ENCODE results near the gene PIK3R6. TPM values are rescaled to one million over a fixed set of nuclear protein-coding genes. Genes with fewer than 3 reads are reported as not detected.

The PIK3R6 gene
- total RNA-seq, 4 donors from 2014 or later, result 1.5 to 2.2 (median 2.0) TPM

GRCh38 chr17:8889458-8890210, 22.2 kb upstream of the PIK3R6 start:
- no peak for ATAC-seq
- H3K4me3 ChIP-seq, result no peak overlapping the region
- WGBS, 2 donors (ENCODE audit: low coverage in 1 of 2), result 100% methylated on average over 1 to 2 of the region's 14 CpGs

GRCh38 chr17:8888704-8889302, 21.3 kb upstream of the PIK3R6 start:
- no peaks in the 10 kb centered on the region for H3K4me1 ChIP-seq
- H3K36me3 ChIP-seq, result no peaks in the 10 kb centered on the region
- H3K27ac ChIP-seq, result no peak overlapping the region
- H3K4me3 ChIP-seq, result no peak overlapping the region
- no peaks in the 10 kb centered on the region for H3K9me3 ChIP-seq
- no peak for ATAC-seq
- peaks cover 6% of the 10 kb centered on the region for H3K27me3 ChIP-seq
- TF ChIP-seq POLR2AphosphoS5 (IDR thresholded peaks at IDR 0.05) (no peak), EP300 (IDR thresholded peaks at IDR 0.05) (no peak), CTCF (IDR thresholded peaks at IDR 0.05) (no peak), POLR2A (IDR thresholded peaks at IDR 0.05) (no peak)
- WGBS, 2 donors (ENCODE audit: low coverage in 1 of 2), result 40 to 70% methylated on average over 1 to 2 of the region's 8 CpGs

More at GRCh38 chr17:8889458-8890210, 22.2 kb upstream of the PIK3R6 start:
- H3K27me3 ChIP-seq, result no peaks in the 10 kb centered on the region
- no peaks in the 10 kb centered on the region for H3K9me3 ChIP-seq
- peaks cover 0 to 3% (median 0%) of the 10 kb centered on the region in 3 donors for H3K4me1 ChIP-seq
- TF ChIP-seq EP300 (IDR thresholded peaks at IDR 0.05) (no peak), POLR2AphosphoS5 (IDR thresholded peaks at IDR 0.05) (no peak), POLR2A (IDR thresholded peaks at IDR 0.05) (no peak)
- H3K36me3 ChIP-seq, result no peaks in the 10 kb centered on the region
- no peak overlapping the region for H3K27ac ChIP-seq

- 92 to 95% methylated on average over 8 to 16 of the region's 39 CpGs for WGBS, 2 donors (ENCODE audit: low coverage in 1 of 2)
- no peak for ATAC-seq
- H3K4me3 ChIP-seq, result no peak overlapping the region
- no peaks in the 10 kb centered on the region for H3K36me3 ChIP-seq
- H3K27me3 ChIP-seq, result peaks cover 9% of the 10 kb centered on the region
- no peak overlapping the region for H3K27ac ChIP-seq
- TF ChIP-seq POLR2A (IDR thresholded peaks at IDR 0.05), result no peak
- peak in 1 of 4 experiments; percentile 27 for TF ChIP-seq CTCF (IDR thresholded peaks at IDR 0.05)
- no peak for TF ChIP-seq EP300 (IDR thresholded peaks at IDR 0.05)
- no peaks in the 10 kb centered on the region for H3K9me3 ChIP-seq
- H3K4me1 ChIP-seq, result no peaks in the 10 kb centered on the region
Measured at GRCh38 chr17:8887834-8888703, 20.6 kb upstream of the PIK3R6 start.

- no peak overlapping the region for H3K27ac ChIP-seq
- no peaks in the 10 kb centered on the region for H3K4me1 ChIP-seq
- H3K9me3 ChIP-seq, result no peaks in the 10 kb centered on the region
- H3K36me3 ChIP-seq, result no peaks in the 10 kb centered on the region
- 86% methylated on average over 9 of the region's 11 CpGs; no CpG with 5 or more reads in 1 of the 2 donors for WGBS, 2 donors (ENCODE audit: low coverage in 1 of 2)
- H3K27me3 ChIP-seq, result peaks cover 9% of the 10 kb centered on the region
- no peak for TF ChIP-seq CTCF (IDR thresholded peaks at IDR 0.05)
- TF ChIP-seq EP300 (IDR thresholded peaks at IDR 0.05), result no peak
- no peak for TF ChIP-seq POLR2AphosphoS5 (IDR thresholded peaks at IDR 0.05)
- TF ChIP-seq POLR2A (IDR thresholded peaks at IDR 0.05), result no peak
- ATAC-seq, result no peak
- no peak overlapping the region for H3K4me3 ChIP-seq
Measured at GRCh38 chr17:8887301-8887700, 19.8 kb upstream of the PIK3R6 start.

Data from gastroesophageal sphincter (tissue), 4 donors.